ENCODE measurements around the gene ZBTB24.

ZBTB24 gene

DNA sequence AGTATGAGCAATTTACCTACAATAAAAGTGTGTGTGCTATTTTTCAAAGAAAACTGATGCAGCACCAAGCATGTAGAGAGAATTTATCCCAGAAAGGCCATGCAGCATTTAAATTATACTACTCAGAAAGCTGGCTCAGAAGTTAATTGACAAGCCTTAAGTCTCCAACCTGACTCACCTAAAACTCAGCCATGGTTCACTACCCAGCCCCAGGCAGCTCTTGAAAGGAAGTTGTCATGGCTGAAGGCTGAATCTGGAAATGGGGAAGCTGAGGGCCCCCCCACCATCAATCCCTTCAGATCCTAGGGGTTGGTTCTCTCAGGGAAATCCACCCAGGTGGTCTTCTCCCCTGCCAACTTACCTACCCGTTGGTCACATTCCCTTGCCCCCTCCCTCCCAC, 62.3 kb downstream of the ZBTB24 start:
- DNase-seq (ENCODE audit: low read depth) = peak; percentile 42
- no peak for TF ChIP-seq MYC (IDR thresholded peaks at IDR 0.05; ENCODE audit: low read depth, low read length)
- TF ChIP-seq POLR2A (IDR thresholded peaks at IDR 0.05; ENCODE audit: extremely low read depth, insufficient read length) = no peak
- no peak for TF ChIP-seq MAX (IDR thresholded peaks at IDR 0.05; ENCODE audit: low read depth, low read length)
- TF ChIP-seq, protein P1, sequence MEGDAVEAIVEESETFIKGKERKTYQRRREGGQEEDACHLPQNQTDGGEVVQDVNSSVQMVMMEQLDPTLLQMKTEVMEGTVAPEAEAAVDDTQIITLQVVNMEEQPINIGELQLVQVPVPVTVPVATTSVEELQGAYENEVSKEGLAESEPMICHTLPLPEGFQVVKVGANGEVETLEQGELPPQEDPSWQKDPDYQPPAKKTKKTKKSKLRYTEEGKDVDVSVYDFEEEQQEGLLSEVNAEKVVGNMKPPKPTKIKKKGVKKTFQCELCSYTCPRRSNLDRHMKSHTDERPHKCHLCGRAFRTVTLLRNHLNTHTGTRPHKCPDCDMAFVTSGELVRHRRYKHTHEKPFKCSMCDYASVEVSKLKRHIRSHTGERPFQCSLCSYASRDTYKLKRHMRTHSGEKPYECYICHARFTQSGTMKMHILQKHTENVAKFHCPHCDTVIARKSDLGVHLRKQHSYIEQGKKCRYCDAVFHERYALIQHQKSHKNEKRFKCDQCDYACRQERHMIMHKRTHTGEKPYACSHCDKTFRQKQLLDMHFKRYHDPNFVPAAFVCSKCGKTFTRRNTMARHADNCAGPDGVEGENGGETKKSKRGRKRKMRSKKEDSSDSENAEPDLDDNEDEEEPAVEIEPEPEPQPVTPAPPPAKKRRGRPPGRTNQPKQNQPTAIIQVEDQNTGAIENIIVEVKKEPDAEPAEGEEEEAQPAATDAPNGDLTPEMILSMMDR (IDR thresholded peaks at IDR 0.05; ENCODE audit: low read depth, low read length) = no peak
- no peak overlapping the region for H3K4me3 ChIP-seq (ENCODE audit: low read depth, low read length)

- TF ChIP-seq MAX (IDR thresholded peaks at IDR 0.05; ENCODE audit: low read depth, low read length) (no peak), POLR2A (IDR thresholded peaks at IDR 0.05; ENCODE audit: extremely low read depth, insufficient read length) (no peak), MYC (IDR thresholded peaks at IDR 0.05; ENCODE audit: low read depth, low read length) (no peak)
- TF ChIP-seq, protein P1 (IDR thresholded peaks at IDR 0.05; ENCODE audit: low read depth, low read length) = no peak
- no peak overlapping the region for H3K4me3 ChIP-seq (ENCODE audit: low read depth, low read length)
- no peak for DNase-seq (ENCODE audit: low read depth)
Measured at GRCh38 chr6:109417646-109418045, 65.4 kb downstream of the ZBTB24 start.
